8988T (cell line): ENCODE data around the gene FAM167B.

Source experiments
- DNase-seq: peaks from one replicate; pipeline ENCODE4 v3.0.0; 2011

Gene FAM167B

DNA sequence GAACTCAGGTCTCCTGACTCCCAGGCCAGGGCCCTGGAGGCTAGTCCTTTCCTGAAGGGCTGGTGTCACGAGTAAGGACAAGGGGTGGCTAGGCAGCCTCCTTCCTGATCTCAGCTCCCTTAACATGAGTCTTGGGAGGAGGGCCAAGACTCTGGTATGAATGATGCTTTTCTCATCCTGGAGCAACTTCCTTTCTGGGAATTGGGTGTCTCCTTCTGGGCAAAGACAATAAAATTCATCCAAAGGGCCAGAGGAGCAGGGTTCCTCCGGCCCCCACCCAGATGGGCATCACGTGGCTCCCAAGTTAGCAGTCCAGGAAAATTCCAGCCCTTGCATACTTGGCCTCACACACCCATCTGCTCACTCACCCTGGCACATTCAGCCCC is at the start of gene FAM167B:
Gene FAM167B (plus strand): TSS at position 335 of the 386 bp plus-strand sequence. CDS start 200 bp downstream, outside the sequence.
- no peak for DNase-seq

- DNase-seq, result no peak
Observed at GRCh38 chr1:32197837-32198236, 49.2 kb upstream of the FAM167B start.

DNA sequence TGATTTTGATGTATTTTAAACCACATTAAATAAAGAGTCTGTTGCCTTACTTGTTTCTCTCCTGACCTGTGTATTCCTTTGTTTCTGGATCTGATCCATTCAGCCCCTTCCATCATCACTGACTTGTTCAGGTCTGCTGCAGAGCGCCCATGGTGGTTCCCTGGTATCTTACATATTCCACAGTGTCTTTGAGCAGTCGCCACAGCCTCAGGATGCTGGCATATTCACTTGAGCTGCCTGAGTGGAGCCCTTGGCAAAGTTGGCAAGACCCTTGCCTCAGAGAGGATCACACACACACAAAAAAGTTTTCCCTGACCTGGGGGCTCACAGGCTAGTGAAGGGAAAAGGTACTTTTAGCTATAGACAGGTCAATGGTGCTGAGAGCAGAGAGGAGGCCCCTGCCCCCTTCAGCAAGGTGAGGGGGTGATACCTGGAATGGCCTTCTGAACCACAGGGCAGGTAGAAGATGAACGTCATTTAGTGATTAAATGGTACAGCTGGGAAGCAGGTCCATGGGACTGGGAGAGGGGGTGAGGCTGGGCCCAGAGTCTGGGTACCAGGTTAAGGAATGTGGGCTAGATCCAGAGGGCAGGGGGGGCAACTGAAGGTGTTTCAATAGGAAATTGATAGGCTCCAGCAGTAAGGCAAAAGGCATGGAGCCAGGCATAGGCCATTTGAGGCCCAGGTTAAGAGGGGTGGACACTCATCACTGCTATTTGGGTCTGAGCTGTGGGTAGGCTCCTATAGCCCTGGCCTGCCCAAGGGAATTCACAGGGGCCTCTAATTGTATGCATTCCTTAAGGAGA is 48.6 kb upstream of the FAM167B start:
- DNase-seq, result no peak

DNA sequence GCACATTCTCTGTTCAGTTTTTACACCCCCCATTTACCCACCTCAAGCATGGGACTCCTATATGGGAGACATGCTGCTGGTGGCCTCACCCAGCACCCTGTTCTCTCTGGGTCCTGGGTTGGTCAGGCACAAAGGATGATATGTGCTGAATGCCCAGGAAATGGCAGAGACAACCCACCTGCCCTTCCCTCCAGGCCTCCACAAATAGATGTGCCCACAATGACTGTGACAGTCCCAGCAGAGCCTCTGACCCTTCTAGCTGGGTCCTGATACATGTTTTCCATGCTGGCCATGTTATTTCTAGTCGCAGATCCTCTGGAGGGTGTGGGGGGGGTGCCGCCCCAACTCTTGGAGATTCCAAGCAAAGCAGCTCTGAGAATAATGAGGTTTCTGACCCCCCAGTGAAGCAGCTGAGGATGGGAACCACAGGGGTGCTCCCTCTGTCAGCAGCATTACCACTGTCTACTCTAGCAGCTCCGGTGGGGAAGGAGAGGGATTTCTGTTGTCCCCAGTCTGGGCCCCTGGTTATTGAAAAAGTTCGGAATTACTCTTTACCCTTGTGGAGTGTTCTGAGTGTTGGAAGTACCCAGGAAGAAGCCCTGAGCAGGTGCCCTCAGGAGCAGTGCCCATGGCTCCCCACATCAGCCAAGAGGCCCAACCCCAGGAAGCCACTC is 47.8 kb upstream of the FAM167B start:
- DNase-seq, result no peak

- no peak for DNase-seq
Observed at GRCh38 chr1:32199717-32200072, 47.3 kb upstream of the FAM167B start.

DNA sequence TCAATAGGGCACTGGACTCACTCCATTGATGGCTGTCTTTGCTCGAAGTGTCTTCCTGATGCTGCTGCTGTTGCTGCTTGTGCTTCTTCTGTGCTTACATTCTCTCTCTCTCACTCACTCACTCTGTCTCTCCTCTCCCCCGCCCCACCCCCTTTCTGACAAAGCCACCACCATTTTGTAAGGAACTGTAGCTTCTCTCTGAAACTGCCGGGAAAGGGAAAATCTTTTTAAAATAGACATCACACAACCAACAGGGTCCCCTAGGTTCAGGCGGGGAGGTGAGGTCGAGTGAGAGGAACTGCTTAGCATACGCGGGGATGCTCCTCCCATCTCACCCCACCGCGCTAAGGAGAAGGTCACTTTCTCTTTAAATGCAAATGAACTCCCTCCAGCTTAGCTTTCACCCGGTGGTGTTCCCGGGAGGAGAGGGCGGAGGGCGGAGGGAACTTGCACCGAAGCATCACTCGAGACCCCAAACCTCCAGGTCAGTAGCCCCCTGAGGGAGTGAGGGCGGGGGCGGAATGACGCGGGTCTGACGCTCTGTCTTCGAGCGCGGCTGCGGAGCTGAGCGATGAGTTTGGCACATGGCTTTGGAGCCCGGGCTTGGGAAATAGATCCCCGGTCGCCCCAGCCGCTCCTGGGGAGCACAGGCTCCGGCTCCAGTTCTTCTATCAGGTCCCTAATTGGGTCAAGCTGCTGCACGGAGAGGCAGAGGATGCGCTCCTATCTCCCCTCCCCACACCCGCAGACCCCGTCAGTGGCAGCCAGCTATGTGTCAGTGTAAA is 46.6 kb upstream of the FAM167B start, which contains the start of gene CCDC28B:
Gene CCDC28B (plus strand): TSS at position 370 of the 785 bp plus-strand sequence. CDS start 1,341 bp downstream, outside the sequence.
- no peak for DNase-seq

GRCh38 chr1:32201011-32201855 is 45.8 kb upstream of the FAM167B start:
- DNase-seq, result no peak

DNA sequence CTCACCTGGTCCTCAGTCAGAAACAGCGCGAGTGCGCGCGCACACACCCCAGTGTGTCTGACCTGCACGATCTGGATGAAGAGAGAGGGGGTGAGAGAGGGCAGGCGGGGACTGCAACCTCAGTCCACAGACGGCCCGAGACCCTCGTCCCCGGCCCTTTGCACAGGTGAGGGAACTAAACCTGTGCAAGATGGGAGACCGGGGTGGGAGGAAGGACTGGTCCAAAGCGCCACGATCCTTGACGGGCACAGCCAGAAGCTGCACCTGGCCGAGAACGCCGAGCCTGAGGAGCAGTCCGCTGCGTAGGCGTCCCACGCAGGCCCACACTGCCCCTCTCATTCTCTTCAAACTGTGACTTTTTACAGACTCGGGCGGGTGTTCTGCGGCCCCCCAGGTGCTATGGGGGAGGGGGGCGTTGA is 42.1 kb upstream of the FAM167B start:
- no peak for DNase-seq

DNA sequence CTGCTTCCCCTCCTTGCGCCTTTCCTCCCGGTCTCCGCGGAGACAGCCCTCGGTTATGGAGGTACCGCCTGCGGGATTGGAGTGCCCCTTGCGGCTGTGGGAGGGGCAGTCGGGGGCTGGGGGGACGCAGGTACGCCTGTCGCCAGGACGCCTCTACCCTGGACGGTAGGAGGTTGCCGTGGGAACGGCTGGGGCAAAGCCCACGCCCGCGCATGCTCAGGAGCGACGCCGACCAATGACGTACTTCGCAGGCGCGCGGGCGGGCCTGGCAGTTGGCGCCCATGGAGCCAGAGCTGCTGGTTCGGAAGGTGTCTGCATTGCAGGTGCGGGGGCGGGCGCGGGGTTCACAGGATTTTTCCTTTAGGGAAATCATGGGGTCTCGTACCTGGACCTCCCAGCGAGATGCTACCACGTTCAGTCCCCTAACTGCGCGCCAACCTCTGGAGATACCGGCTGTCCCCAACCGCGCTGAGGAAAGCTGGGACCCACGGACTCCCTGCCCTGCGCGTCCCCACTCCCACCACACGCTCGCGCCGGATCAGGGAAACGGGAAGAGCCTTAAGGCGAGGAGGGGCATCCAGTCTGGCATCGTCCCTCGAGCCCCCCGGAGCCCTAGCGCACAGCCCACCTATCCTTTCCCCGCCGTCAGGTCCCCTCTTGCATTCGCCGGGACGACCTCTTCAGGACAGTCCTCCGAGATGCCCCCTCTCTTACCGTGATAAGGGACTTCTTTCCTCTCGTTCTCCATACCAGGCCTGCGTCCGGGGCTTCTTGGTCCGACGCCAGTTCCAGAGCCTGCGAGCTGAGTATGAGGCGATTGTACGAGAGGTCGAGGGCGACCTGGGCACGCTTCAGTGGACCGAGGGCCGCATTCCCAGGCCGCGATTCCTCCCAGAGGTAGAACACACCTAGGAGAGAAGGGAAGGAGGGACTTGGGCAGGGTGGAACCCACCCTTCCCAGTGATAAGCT is 41.3 kb upstream of the FAM167B start, which contains the start of gene IQCC:
Gene IQCC (plus strand): TSS at position 271 of the 970 bp plus-strand sequence. CDS start 11 bp downstream, at position 282.
- DNase-seq, result peak; percentile 77

- no peak for DNase-seq
Observed at GRCh38 chr1:32208469-32208868, 38.6 kb upstream of the FAM167B start.

DNA sequence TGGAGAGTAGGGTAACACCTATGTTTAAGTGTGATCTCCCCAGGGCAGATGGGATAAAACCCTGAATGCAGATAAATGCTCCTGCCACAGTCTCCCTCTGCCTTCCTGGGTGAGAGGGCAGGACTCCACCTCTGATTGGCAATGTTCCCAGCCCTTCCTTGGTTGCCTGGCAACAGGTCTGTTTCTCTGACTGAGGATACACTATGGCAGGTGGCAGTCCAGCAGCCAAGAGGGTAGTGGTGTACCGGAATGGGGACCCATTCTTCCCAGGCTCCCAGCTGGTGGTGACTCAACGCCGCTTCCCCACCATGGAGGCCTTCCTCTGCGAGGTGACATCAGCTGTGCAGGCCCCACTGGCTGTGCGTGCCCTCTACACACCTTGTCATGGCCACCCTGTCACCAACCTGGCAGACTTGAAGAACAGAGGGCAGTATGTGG is 38.1 kb upstream of the FAM167B start, which contains the start of gene DCDC2B:
Gene DCDC2B (plus strand): TSS at position 199 of the 438 bp plus-strand sequence. CDS start 5 bp downstream, at position 204.
- no peak for DNase-seq

- DNase-seq, result peak; percentile 71
Observed at GRCh38 chr1:32215629-32216480, 31.2 kb upstream of the FAM167B start.

GRCh38 chr1:32216566-32216965 is 30.5 kb upstream of the FAM167B start:
- no peak for DNase-seq

DNA sequence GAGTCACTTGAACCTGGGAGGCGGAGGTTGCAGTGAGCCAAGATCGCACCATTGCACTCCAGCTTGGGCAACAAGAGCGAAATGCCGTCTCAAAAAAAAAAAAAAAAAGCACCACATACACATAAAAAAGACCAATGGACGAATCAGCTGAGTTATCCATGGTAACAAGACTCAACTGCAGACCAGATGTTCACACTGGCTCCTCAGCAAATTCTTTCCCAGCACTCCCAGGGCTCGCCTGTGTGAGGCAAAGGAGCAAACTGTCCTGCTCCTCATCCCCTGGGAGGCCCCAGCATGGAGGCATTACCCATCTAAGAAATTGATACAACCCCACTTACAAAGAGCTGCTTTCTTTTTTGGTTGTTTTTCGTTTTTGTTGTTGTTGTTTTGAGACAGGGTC is 28.0 kb upstream of the FAM167B start:
- DNase-seq, result no peak

DNA sequence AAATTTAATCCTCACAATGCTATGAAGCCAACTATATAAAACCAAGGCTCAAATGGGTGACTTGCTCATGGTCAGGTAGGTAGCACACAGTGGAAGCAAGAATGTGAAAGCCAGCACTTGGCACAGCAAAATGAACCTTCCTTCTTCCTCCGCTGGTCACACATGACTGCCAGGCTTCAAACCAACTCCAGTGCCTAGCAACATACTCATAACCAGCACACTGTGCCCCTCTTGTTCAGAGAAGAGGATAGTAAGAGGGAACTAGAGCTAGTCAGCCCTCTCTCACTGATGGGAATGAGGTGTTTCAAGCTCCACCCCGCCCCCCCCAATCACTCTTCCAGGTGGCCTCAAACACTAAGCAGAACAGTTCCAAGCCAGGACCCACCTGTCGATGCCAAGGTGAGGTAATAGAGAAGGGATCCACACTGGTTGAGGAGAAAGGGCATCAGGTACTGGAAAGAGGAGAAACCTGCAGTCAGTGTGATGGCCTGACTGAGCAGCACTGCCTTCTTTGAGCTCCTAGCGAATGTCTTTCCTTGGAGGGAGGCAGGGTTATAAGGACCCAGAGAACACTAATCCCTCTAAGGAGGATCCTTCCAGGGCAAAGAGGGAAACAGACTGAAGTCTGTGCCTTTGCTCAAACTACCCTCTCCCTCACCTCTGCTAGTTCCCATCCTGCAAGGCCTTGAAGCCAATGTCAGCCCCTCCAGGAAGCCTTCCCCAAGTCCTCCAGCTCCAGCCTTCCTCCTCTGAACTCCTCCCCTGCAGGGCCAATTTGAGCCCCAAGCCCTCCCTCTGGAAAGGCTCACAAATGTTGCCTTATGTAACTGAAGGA is 26.1 kb upstream of the FAM167B start:
- DNase-seq, result no peak

DNA sequence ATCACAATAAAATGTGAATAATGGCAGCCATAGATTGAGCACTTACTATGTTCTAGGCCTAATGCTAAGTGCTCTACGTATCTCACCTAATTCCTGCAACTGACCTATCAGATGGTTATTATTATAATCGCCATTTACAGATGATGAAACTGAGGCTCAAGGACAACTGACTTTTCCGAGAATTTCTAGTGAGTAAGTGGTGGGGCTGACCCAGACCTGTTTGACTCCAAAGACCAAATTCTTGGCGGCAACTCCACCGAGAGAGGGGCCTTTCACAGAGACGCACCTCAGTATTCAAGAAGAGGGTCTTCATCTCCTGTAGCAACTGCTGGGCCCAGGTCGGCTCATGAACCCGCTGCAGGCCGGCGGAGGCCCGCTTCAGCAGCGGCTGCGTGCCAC is 25.4 kb upstream of the FAM167B start:
- no peak for DNase-seq

DNA sequence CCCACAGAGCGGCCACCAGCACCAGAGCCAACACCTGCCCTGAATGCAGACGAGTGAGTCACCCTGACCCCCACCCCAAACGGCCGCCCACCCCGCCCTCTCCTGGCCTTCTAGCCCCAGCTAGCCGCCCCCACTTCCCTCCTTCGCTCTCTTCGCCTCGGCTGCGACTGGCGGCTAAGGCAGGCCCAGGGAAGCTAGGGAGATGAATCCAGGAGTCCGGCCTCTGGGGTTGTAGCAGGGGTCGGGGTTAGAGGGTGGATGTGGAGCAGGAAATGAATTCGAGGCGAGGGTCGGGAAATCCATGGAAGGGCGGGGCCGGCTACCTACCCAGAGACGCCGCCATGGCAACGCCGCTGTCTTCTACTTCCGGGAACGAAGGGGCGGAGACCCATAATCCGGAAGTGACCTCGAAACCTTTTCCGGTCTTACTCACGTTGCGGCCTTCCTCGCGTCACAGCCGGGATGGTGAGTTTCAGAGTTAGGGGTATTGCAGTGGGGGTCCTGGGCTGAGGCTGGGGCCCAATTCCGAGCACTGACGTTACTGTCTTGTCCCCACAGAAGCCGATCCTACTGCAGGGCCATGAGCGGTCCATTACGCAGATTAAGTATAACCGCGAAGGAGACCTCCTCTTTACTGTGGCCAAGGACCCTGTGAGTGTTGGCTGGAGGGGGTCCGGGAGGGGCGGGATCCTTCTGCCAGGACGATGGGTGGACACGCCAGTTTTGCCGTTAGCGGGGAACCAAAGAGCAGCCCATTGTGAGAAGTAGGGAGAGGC is 24.9 kb upstream of the FAM167B start, which contains the start of the genes EIF3I and TMEM234:
Gene EIF3I (plus strand): TSS at position 428 of the 776 bp plus-strand sequence. CDS start 35 bp downstream, at position 463.
Gene TMEM234 (minus strand): TSS at position 374 of the 776 bp plus-strand sequence. CDS start 31 bp downstream, at position 343.
- peak; percentile 73 for DNase-seq

- no peak for DNase-seq
Observed at GRCh38 chr1:32223683-32224082, 23.3 kb upstream of the FAM167B start.
